ENCODE measurements around the gene CSTF1.
A peak's percentile ranks its signal among the peaks of the same experiment; 100 is the strongest.

Gene CSTF1

GRCh38 chr20:56348305-56348693 lies 44.1 kb upstream of the CSTF1 start:
- POLR2A ChIA-PET: no interaction called here
- DNase-seq (ENCODE audit: extremely low spot score): no peak
- CTCF ChIA-PET: no interaction called here
- TF ChIP-seq ZNF384 (IDR thresholded peaks at IDR 0.05) (no peak), PKNOX1 (IDR thresholded peaks at IDR 0.05) (0 out of 2 replicates have a peak, but pooled peaks have one; percentile 11), SP1 (IDR thresholded peaks at IDR 0.05) (no peak), SUZ12 (IDR thresholded peaks at IDR 0.05) (no peak), FOXA1 (IDR thresholded peaks at IDR 0.05) (no peak), L3MBTL2 (conservative IDR thresholded peaks at IDR 0.05) (no peak), TARDBP (IDR thresholded peaks at IDR 0.05) (no peak), HDGF (IDR thresholded peaks at IDR 0.05; ENCODE audit: borderline replicate concordance) (no peak)

- TF ChIP-seq SP1 (IDR thresholded peaks at IDR 0.05) (no peak), FOXK2 (IDR thresholded peaks at IDR 0.05) (no peak), ZNF384 (IDR thresholded peaks at IDR 0.05) (no peak), CTBP1 (IDR thresholded peaks at IDR 0.05; ENCODE audit: borderline replicate concordance) (no peak), TARDBP (IDR thresholded peaks at IDR 0.05) (no peak), BHLHE40 (IDR thresholded peaks at IDR 0.05; ENCODE audit: borderline replicate concordance) (no peak), NFRKB (IDR thresholded peaks at IDR 0.05) (no peak), L3MBTL2 (conservative IDR thresholded peaks at IDR 0.05) (no peak), ARNT (IDR thresholded peaks at IDR 0.05) (no peak), FOXM1 (IDR thresholded peaks at IDR 0.05; ENCODE audit: borderline replicate concordance) (no peak), SUZ12 (IDR thresholded peaks at IDR 0.05) (no peak), PKNOX1 (IDR thresholded peaks at IDR 0.05) (no peak), LEF1 (IDR thresholded peaks at IDR 0.05; ENCODE audit: borderline replicate concordance) (no peak), ELF4 (IDR thresholded peaks at IDR 0.05) (no peak), HDGF (IDR thresholded peaks at IDR 0.05; ENCODE audit: borderline replicate concordance) (no peak), FOXA1 (IDR thresholded peaks at IDR 0.05) (no peak)
- no peak for DNase-seq (ENCODE audit: extremely low spot score)
- ChIA-PET CTCF (no interaction called here), POLR2A (no interaction called here)
Measured at GRCh38 chr20:56348746-56349145, 43.7 kb upstream of the CSTF1 start.

DNA sequence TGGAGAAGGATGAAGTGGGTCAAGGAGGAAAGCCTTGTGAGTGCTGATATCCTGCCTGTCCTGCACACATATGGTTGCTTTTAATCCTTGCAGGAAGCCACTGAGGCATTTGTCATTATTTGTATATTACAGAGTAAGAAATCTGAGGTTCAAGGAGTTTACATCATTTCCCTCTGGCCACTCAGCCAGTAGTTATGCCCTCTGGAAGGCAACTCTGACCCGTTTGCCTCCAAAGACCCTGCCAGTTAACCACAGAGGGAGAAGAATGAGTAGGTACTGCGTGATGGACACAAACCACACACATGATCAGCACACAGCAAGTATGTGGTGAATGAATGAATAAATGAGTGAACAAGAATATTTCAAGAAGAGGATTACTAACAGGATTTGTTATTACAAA lies 41.6 kb upstream of the CSTF1 start:
- POLR2A ChIA-PET: no interaction called here
- CTCF ChIA-PET: no interaction called here
- no peak for DNase-seq (ENCODE audit: extremely low spot score)
- no peak for TF ChIP-seq LEF1 (IDR thresholded peaks at IDR 0.05; ENCODE audit: borderline replicate concordance)
- TF ChIP-seq CTBP1 (IDR thresholded peaks at IDR 0.05; ENCODE audit: borderline replicate concordance): no peak
- TF ChIP-seq ELF4 (IDR thresholded peaks at IDR 0.05): no peak
- no peak for TF ChIP-seq HDGF (IDR thresholded peaks at IDR 0.05; ENCODE audit: borderline replicate concordance)
- TF ChIP-seq NFRKB (IDR thresholded peaks at IDR 0.05): no peak
- no peak for TF ChIP-seq PKNOX1 (IDR thresholded peaks at IDR 0.05)
- no peak for TF ChIP-seq SP1 (IDR thresholded peaks at IDR 0.05)
- no peak for TF ChIP-seq FOXM1 (IDR thresholded peaks at IDR 0.05; ENCODE audit: borderline replicate concordance)
- no peak for TF ChIP-seq L3MBTL2 (conservative IDR thresholded peaks at IDR 0.05)
- no peak for TF ChIP-seq TARDBP (IDR thresholded peaks at IDR 0.05)
- no peak for TF ChIP-seq FOXA1 (IDR thresholded peaks at IDR 0.05)
- TF ChIP-seq ZNF384 (IDR thresholded peaks at IDR 0.05): no peak
- no peak for TF ChIP-seq SUZ12 (IDR thresholded peaks at IDR 0.05)
- no peak for TF ChIP-seq ARNT (IDR thresholded peaks at IDR 0.05)
- TF ChIP-seq FOXK2 (IDR thresholded peaks at IDR 0.05): no peak
- TF ChIP-seq BHLHE40 (IDR thresholded peaks at IDR 0.05; ENCODE audit: borderline replicate concordance): no peak

DNA sequence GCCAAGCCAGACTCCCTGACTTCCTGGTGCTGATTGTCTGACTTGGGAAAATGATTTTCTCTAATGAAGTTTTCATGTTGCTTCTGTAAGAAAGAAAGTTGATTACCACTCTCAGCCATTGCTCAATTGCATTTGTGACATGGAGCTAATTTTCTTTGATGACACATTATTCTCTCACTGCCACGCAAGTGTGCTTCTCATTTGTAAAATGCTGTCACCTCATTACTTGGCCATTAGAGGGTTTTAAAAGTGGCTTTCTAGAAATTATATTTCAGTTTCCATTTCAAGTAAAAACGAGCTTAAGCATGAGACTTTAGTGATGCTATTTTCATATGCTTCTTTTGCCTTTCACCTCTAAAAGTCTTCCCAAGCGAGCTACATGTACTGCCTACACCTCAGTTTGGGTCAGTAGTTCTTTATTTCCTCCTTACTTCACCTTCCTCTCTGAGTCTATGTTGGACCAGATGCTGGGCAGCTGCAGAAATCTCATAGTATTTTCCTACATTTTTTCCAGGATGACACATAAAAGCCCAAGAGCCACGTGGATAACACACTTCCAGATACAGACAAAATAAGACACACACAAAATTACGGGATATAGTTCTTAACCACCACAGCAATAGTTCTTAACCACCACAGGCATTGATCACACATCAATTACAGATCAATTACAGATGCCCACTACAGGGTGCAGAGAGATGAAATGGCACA lies 39.9 kb upstream of the CSTF1 start:
- CTCF ChIA-PET: interaction anchor here (1.1 kb wide), 1 partner anchor 9 kb away, joined by 6 read pairs; no protein-coding TSS in a partner anchor
- no peak for DNase-seq (ENCODE audit: extremely low spot score)
- TF ChIP-seq ZNF384 (IDR thresholded peaks at IDR 0.05): no peak
- no peak for TF ChIP-seq HDGF (IDR thresholded peaks at IDR 0.05; ENCODE audit: borderline replicate concordance)
- TF ChIP-seq TARDBP (IDR thresholded peaks at IDR 0.05): no peak
- no peak for TF ChIP-seq PKNOX1 (IDR thresholded peaks at IDR 0.05)
- no peak for TF ChIP-seq SP1 (IDR thresholded peaks at IDR 0.05)
- no peak for TF ChIP-seq NFRKB (IDR thresholded peaks at IDR 0.05)
- no peak for TF ChIP-seq L3MBTL2 (conservative IDR thresholded peaks at IDR 0.05)
- no peak for TF ChIP-seq ELF4 (IDR thresholded peaks at IDR 0.05)
- TF ChIP-seq FOXM1 (IDR thresholded peaks at IDR 0.05; ENCODE audit: borderline replicate concordance): no peak
- TF ChIP-seq FOXA1 (IDR thresholded peaks at IDR 0.05): no peak
- TF ChIP-seq SUZ12 (IDR thresholded peaks at IDR 0.05): no peak
- TF ChIP-seq ARNT (IDR thresholded peaks at IDR 0.05): no peak
- no peak for TF ChIP-seq FOXK2 (IDR thresholded peaks at IDR 0.05)
- no peak for TF ChIP-seq CTBP1 (IDR thresholded peaks at IDR 0.05; ENCODE audit: borderline replicate concordance)
- TF ChIP-seq BHLHE40 (IDR thresholded peaks at IDR 0.05; ENCODE audit: borderline replicate concordance): no peak
- no peak for TF ChIP-seq LEF1 (IDR thresholded peaks at IDR 0.05; ENCODE audit: borderline replicate concordance)
- POLR2A ChIA-PET: no interaction called here

DNA sequence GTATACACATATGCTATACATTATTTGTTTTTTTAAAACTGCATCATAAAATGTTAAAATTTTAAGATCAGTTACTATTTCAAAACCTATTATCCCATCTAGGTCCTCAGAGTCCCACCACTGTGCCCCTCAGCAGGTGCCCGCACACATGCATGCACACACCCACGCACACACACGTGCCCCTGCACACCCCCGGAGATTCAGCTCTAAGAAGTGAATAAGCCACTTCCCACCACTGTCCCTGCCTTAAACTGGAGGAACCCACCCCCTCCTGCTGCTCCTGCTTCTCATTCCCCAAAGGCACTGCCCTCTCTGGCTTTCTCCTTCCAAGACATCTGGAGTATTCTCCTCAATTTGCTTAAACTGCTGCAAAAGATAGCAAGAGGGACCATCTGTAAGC lies 39.1 kb upstream of the CSTF1 start:
- ChIA-PET CTCF (no interaction called here), POLR2A (no interaction called here)
- DNase-seq (ENCODE audit: extremely low spot score): no peak
- TF ChIP-seq FOXK2 (IDR thresholded peaks at IDR 0.05): no peak
- TF ChIP-seq FOXM1 (IDR thresholded peaks at IDR 0.05; ENCODE audit: borderline replicate concordance): no peak
- no peak for TF ChIP-seq FOXA1 (IDR thresholded peaks at IDR 0.05)
- no peak for TF ChIP-seq ELF4 (IDR thresholded peaks at IDR 0.05)
- TF ChIP-seq L3MBTL2 (conservative IDR thresholded peaks at IDR 0.05): no peak
- TF ChIP-seq CTBP1 (IDR thresholded peaks at IDR 0.05; ENCODE audit: borderline replicate concordance): no peak

Data from HEK293T (cell line).